Keratinocyte (primary cell): ENCODE data around the gene RNU2-63P. TPM values are rescaled to one million over a fixed set of nuclear protein-coding genes. Genes with fewer than 3 reads are reported as not detected.

Source experiments
- DNase-seq: peaks from one replicate; pipeline ENCODE4 v3.0.0-alpha.2; 2011; ENCODE audit warnings: low read depth, missing footprints, low spot score
- FAIRE-seq: peaks from 2 replicates; lab custom pipeline; 2011; peaks lifted over from hg19 to GRCh38; lab: Jason Lieb, UNC
- H2AFZ ChIP-seq: 2 replicates; pipeline ENCODE4 v1.6.0; 2012; ENCODE audit warnings: low read length, control low read depth, inconsistent platforms; ENCODE audit not compliant: control insufficient read depth
- H3K27ac ChIP-seq: 2 replicates; pipeline ENCODE4 v1.5.1; 2011; ENCODE audit warnings: low read length; ENCODE audit not compliant: control insufficient read depth, insufficient read depth
- H3K27me3 ChIP-seq: 3 replicates; pipeline ENCODE4 v1.6.0; 2011; ENCODE audit warnings: low read length; ENCODE audit not compliant: control insufficient read depth, insufficient read depth; ENCODE audit errors: extremely low read depth
- H3K36me3 ChIP-seq, 2 experiments: 2 replicates in 1 of 2; 3 replicates in 1 of 2; pipeline ENCODE4 v1.5.1; 2011; ENCODE audit warnings: low read length in 2 of 2, mild to moderate bottlenecking in 1 of 2; ENCODE audit not compliant: control insufficient read depth in 2 of 2, insufficient read depth in 2 of 2; ENCODE audit errors: extremely low read depth in 1 of 2
- H3K4me1 ChIP-seq: 3 replicates; pipeline ENCODE4 v1.5.1; 2011; ENCODE audit warnings: low read length; ENCODE audit not compliant: control insufficient read depth, insufficient read depth; ENCODE audit errors: extremely low read depth
- H3K4me2 ChIP-seq: 3 replicates; pipeline ENCODE4 v1.6.0; 2011; ENCODE audit warnings: low read depth, low read length; ENCODE audit not compliant: control insufficient read depth, insufficient read depth; ENCODE audit errors: extremely low read depth
- H3K4me3 ChIP-seq, 3 experiments: fragments of 200-600 bp in 1 of 3; sonication (generic) in 1 of 3; 2 replicates in 2 of 3; 3 replicates in 1 of 3; pipeline ENCODE4 v1.5.1; 2011 to 2016; ENCODE audit warnings: low read length in 3 of 3, mild to moderate bottlenecking in 3 of 3, control low read depth in 2 of 3, inconsistent platforms in 1 of 3, low read depth in 1 of 3, mixed read lengths in 1 of 3, mixed run types in 1 of 3, moderate library complexity in 1 of 3; ENCODE audit not compliant: control insufficient read depth in 2 of 3, insufficient read depth in 2 of 3; ENCODE audit errors: extremely low read depth in 1 of 3
- H3K79me2 ChIP-seq: 2 replicates; pipeline ENCODE4 v1.6.0; 2012; ENCODE audit warnings: low read length; ENCODE audit not compliant: control insufficient read depth, insufficient read depth
- H3K9ac ChIP-seq: 3 replicates; pipeline ENCODE4 v1.6.0; 2011; ENCODE audit warnings: low read length; ENCODE audit not compliant: control insufficient read depth, insufficient read depth; ENCODE audit errors: extremely low read depth
- H3K9me1 ChIP-seq: 3 replicates; pipeline ENCODE4 v1.6.0; 2011; ENCODE audit warnings: low read length; ENCODE audit not compliant: control insufficient read depth, insufficient read depth; ENCODE audit errors: extremely low read depth
- H3K9me3 ChIP-seq: 2 replicates; pipeline ENCODE4 v1.5.1; 2012; ENCODE audit warnings: low read depth, low read length; ENCODE audit not compliant: control insufficient read depth
- H4K20me1 ChIP-seq: 3 replicates; pipeline ENCODE4 v1.6.0; 2011; ENCODE audit warnings: low read length; ENCODE audit not compliant: control insufficient read depth, insufficient read depth; ENCODE audit errors: extremely low read depth
- CTCF ChIP-seq, 3 experiments: IDR thresholded peaks in 1 of 3; conservative IDR thresholded peaks in 1 of 3; optimal IDR thresholded peaks in 1 of 3; 2 replicates in 2 of 3; 3 replicates in 1 of 3; pipeline versions ENCODE3 to v1.5.1; 2011; ENCODE audit warnings: low read length in 3 of 3, mild to moderate bottlenecking in 3 of 3, moderate library complexity in 2 of 3, control low read depth in 1 of 3, inconsistent platforms in 1 of 3; ENCODE audit not compliant: insufficient read depth in 2 of 3; ENCODE audit errors: extremely low read depth in 1 of 3
- EZH2 ChIP-seq: IDR thresholded peaks from one replicate; pipeline ENCODE4 v1.6.1; 2012; ENCODE audit warnings: inconsistent platforms, mild to moderate bottlenecking, low read length, moderate library complexity
- dilution Hi-C: fragments of 300-500 bp; cut with MboI; formaldehyde crosslinking; loops from one replicate; pipeline ENCODE4 v1.7.0; 2020; ENCODE audit warnings: low sequenced_read_pairs; ENCODE audit not compliant: extremely low pct_ligation_motif_present
- polyA plus RNA-seq, 5 experiments: library from polyadenylated mRNA; depleted of rRNA in 3 of 5; stranded (reverse) in 3 of 5; stranded (forward) in 1 of 5; unstranded in 1 of 5; fragments of >200 nt; gene quantifications; 1 replicate in 1 of 5; 2 replicates in 3 of 5; 3 replicates in 1 of 5; pipeline versions ENCODE4 v1.2.1 to v1.2.3, GENCODE V29; 2011 to 2012; ENCODE audit warnings: missing spikeins in 2 of 5, low read depth in 1 of 5, low replicate concordance in 1 of 5

RNU2-63P gene
- polyA plus RNA-seq, 1 donor (not counting 4 experiments of a cell fraction or from before 2014, with no cell fraction given): 2.4 TPM

DNA sequence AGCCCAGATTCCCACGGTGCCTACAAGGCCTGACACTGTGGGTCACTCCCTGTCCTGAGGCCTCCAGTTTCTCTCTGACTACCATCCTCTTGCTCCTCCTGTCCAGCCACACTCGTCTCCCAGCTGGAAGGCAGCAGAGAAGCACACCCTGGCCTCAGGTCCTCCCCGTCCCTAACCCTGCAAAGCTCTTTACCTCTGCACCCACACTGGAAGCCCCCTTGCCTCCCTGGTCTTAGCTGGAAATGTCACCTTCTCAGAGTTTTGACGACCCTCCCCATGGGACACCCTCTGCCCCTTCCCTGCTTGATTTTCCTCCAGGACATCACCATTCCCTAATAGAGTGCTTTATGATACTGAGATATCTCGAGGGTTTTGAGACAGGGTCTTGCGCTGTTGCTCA lies 10.6 kb downstream of the RNU2-63P start:
- Histone ChIP-seq H3K27ac (no peak overlapping the region), H4K20me1 (no peaks in the 10 kb centered on the region), H3K4me2 (no peak overlapping the region), H2AFZ (no peak overlapping the region), H3K4me1 (no peaks in the 10 kb centered on the region), H3K9me3 (no peaks in the 10 kb centered on the region), H3K27me3 (peaks cover 5% of the 10 kb centered on the region), H3K9me1 (no peaks in the 10 kb centered on the region), H3K9ac (no peak overlapping the region), H3K4me3 (no peak overlapping the region), H3K79me2 (no peaks in the 10 kb centered on the region), H3K36me3 (no peaks in the 10 kb centered on the region)
- no peak for TF ChIP-seq EZH2
- TF ChIP-seq CTCF (optimal IDR thresholded peaks at IDR 0.05 in 1 of 3, IDR thresholded peaks at IDR 0.05 in 1 of 3, conservative IDR thresholded peaks at IDR 0.05 in 1 of 3; ENCODE audit: extremely low read depth in 1 of 3, insufficient read depth in 2 of 3, low read length in 3 of 3): no peak
- dilution Hi-C loops: no loop called here
- FAIRE-seq (no peak), DNase-seq (no peak)

DNA sequence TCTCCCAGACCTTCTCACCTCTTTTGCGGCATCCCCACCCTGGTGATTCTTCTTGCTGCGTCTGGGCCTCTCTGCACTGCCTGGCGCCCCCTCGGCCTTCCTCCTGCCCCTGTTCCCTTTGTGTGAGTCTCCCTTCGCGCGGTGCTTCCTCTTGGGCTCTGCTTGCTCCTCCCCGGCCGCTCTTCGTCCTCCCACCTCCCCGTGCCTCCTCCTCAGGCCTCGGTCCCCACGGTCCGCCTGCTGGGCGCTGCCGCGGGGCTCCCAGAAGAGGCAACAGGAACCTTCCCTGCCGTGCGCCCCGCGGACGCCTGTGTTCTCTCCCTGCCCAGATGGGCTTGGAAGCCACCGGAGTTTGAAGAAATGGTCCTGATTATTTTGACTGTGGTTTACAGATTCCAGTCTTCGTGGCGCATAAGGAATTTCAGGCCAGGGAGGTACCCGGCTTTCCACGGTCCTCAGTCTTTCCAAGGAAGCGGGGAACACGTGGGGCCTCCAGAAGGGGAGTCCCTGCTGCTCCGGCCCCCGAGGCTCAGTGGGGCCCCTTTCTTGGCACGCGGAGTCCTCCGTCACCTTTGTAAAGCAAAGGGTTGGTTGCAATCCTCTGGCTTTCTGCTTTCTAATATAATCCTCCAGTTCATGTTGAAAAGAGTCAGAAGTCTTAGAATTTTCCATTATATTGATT lies 13.1 kb downstream of the RNU2-63P start:
- FAIRE-seq: no peak
- Histone ChIP-seq H3K9me1 (no peaks in the 10 kb centered on the region), H3K27me3 (peaks cover 5% of the 10 kb centered on the region), H3K4me1 (no peaks in the 10 kb centered on the region), H3K79me2 (no peaks in the 10 kb centered on the region), H4K20me1 (no peaks in the 10 kb centered on the region), H3K4me3 (no peak overlapping the region), H3K9ac (no peak overlapping the region), H3K36me3 (no peaks in the 10 kb centered on the region), H2AFZ (no peak overlapping the region), H3K27ac (no peak overlapping the region), H3K9me3 (no peaks in the 10 kb centered on the region), H3K4me2 (no peak overlapping the region)
- no peak for TF ChIP-seq EZH2
- TF ChIP-seq CTCF (optimal IDR thresholded peaks at IDR 0.05 in 1 of 3, IDR thresholded peaks at IDR 0.05 in 1 of 3, conservative IDR thresholded peaks at IDR 0.05 in 1 of 3; ENCODE audit: extremely low read depth in 1 of 3, insufficient read depth in 2 of 3, low read length in 3 of 3): no peak
- dilution Hi-C loops: no loop called here
- no peak for DNase-seq
